KG1 (cell line): ENCODE measurements around the gene DENND1C.

Source experiments
- DNase-seq: peaks from one replicate; lab custom pipeline; 2025; lab: John Stamatoyannopoulos, UW

The DENND1C gene, protein sequence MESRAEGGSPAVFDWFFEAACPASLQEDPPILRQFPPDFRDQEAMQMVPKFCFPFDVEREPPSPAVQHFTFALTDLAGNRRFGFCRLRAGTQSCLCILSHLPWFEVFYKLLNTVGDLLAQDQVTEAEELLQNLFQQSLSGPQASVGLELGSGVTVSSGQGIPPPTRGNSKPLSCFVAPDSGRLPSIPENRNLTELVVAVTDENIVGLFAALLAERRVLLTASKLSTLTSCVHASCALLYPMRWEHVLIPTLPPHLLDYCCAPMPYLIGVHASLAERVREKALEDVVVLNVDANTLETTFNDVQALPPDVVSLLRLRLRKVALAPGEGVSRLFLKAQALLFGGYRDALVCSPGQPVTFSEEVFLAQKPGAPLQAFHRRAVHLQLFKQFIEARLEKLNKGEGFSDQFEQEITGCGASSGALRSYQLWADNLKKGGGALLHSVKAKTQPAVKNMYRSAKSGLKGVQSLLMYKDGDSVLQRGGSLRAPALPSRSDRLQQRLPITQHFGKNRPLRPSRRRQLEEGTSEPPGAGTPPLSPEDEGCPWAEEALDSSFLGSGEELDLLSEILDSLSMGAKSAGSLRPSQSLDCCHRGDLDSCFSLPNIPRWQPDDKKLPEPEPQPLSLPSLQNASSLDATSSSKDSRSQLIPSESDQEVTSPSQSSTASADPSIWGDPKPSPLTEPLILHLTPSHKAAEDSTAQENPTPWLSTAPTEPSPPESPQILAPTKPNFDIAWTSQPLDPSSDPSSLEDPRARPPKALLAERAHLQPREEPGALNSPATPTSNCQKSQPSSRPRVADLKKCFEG

DNA sequence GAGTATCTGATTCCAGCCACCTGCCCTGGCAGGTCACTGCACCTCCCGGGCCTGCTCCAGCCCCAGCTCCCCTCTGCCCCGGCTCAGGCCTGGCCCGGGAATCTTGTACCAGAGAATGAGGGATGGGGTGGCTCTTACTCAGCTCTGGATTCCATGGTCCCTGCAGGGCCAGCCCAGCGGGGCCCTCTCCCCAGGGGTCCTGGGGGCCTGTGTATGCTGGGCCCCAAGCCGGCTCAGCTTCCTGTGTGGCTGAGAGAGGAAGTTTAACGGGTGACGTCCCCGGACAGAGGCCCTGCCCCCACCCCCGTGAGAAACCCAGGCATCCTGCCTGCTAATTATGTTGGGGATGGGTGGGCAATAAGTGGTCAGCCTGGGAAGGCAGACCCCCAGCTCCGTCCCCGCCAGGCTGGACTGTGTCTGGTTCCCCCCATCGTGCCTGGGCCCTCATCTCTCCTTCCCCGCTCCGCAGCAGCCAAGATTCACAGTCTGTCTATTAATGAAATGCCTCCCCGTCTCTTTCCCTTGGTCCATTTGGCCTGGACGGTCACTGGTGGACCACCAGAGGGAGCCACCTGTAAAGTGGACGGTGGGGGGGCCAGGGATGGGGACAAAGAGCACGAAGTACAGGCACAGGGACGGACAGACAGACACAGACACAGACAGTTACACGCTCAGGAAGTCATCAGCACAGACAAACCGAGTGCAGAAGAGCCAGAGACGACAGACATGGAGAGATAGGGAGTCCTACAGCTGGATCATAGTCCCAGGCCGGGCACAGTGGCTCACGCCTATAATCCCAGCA lies at the start of gene DENND1C:
Gene DENND1C (minus strand): TSS at position 247 of the 802 bp plus-strand sequence. CDS start 92 bp downstream, at position 155.
- peak; percentile 54 for DNase-seq

DNA sequence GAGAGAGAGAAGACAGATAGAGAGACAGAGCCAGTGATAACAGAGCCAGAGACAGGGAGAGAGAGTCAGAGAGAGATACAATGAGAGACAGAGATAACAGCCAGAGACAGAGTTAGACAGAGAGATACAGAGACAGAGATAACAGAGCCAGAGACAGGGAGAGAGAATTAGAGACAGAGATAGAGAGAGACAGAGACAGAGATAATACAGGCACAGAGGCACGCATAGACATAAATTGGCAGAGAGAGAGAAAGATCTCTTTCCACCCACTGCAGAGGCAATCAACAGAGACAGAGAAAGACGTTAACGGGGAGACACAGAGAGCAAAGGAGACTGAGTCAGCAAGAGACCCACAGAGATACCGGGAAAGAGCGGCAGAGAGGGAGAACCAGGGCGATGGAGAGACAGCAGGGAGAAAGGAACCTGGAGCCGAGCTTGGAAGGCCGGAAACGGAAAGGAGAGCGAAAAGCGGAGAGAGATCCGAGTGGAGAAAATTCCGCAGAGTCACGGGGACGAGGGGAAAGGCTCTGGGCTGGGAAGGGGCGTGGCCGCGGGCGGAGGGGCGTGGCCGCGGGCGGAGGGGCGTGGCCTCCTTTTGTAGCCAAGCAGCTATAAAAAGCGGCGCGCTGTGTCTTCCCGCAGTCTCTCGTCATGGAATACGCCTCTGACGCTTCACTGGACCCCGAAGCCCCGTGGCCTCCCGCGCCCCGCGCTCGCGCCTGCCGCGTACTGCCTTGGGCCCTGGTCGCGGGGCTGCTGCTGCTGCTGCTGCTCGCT lies 49.0 kb upstream of the DENND1C start, which contains the start of gene TNFSF9:
Gene TNFSF9 (plus strand): TSS at position 641 of the 777 bp plus-strand sequence. CDS start 11 bp downstream, at position 652.
- peak; percentile 26 for DNase-seq

DNA sequence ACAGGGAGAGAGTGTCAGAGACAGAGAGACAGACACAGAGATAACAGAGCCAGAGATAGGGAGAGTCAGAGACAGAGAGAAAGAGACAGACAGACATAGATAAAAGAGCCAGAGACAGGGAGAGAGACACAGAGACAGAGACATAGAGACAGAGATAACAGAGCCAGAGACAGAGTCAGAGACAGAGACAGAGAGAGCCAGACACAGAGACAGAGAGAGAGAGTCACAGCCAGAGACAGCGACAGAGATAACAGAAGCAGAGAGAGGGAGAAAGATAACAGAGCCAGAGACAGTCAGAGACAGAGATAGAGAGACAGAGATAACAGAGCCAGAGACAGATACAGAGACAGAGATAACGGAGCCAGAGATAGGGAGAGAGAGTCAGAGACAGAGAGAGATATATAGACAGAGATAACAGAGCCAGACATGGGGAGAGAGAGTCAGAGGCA lies 48.4 kb upstream of the DENND1C start:
- DNase-seq, result no peak

DNA sequence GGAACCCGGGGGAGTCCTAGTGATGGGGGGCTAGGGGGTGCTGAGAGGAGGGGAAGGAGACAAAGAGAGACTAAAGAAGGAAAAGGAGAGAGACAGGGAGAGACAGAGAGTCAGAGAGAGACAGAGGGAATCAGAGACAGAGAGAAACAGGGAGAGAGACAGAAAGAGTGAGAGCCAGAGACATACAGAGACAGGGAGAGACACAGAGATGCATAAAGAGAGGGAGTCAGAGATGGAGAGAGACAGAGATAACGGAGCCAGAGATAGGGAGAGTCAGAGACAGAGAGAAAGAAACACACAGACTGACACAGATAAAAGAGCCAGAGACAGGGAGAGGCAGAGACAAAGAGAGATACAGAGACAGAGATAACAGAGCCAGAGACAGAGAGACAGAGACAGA lies 47.8 kb upstream of the DENND1C start:
- no peak for DNase-seq

DNA sequence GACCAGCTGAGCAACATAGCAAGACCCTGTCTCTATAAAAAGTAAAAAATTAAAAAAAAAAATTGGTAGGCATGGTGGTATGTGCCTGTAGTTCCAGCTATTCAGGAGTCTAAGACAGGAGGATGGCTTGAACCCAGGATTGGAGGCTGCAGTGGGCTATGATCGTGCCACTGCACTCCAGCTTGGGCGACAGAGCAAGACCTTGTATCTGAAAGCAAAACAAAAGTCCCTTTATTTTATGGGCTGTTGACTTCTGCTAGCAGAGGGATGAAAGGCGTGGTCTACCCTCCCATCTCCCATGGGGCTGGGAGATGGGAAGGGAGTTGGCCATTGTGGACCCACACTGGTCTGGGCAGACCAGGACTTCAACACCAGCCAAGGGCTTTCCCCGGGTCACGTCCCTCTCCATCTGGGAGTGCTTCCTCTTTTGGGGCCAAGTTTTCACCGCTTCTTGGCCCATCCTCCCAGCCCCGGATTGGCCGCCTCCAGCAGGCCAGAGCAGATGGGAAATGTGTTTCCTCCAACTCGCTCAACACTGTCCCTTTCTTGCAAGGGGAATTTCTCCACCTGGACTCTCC lies 47.0 kb upstream of the DENND1C start:
- DNase-seq, result no peak

DNA sequence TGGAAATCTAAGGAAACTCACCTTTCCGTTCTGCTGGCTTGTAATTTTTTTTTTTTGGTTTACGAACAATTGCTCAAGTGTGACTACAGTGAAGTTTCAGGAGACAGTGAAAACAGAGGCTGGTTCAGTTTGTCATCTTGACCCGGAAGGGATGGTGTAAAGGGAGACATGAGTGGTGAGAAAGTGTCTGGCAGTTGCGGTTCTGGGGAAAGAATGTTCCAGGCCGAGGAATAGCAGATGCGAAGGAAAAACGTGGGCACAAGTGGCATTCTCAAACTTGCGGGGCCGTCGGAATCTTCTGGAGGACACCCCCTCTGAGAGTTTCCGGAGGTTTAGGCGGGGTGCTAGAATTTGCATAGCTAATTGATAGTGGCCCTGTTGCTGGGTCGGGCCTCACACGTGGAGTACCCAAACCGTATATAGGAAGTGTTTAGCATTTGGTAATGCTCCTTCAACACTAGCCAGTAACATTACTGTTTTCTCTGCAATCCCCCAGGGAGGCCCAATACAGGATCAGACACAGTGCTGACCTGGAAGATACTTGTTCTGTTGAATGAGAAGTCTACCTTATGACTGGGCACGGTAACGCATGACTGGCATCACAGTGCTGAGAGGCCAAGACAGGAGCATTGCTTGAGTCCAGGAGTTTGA lies 46.4 kb upstream of the DENND1C start:
- DNase-seq, result no peak

DNA sequence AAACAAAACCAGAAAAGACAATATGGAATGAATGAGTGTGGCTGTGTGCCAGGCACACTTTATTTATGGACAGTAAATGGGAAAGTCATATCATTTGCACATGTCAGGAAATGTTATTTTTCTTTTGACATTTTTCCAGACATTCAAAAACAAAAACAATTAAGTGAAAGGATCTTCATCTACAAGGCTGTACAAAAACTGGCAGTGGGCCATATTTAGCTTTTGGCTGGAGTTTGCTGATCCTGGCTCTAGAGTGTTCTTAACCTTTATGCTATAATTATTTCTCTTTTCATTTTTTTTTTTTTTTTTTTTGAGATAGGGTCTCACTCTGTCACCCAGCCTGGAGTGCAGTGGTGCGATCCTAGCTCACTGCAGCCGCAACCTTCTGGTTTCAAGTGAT lies 42.7 kb upstream of the DENND1C start:
- DNase-seq, result no peak

DNA sequence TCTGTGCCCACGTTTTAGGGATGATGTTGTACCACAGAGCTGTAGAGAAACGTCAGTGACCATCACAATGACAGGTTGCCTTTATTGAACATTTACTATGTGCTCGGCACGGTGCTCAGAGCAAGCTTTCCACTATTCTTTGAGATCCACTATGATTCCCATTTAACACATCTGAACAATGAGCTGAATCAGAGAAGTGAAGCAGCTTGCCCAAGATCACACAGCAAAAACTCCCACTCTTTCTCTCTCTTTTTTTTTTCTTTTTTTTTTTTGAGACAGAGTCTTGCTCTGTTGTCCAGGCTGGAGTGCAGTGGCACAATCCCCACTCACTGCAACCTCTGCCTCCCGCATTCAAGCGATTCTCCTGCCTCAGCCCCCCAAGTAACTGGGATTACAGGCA lies 41.1 kb upstream of the DENND1C start:
- no peak for DNase-seq

DNA sequence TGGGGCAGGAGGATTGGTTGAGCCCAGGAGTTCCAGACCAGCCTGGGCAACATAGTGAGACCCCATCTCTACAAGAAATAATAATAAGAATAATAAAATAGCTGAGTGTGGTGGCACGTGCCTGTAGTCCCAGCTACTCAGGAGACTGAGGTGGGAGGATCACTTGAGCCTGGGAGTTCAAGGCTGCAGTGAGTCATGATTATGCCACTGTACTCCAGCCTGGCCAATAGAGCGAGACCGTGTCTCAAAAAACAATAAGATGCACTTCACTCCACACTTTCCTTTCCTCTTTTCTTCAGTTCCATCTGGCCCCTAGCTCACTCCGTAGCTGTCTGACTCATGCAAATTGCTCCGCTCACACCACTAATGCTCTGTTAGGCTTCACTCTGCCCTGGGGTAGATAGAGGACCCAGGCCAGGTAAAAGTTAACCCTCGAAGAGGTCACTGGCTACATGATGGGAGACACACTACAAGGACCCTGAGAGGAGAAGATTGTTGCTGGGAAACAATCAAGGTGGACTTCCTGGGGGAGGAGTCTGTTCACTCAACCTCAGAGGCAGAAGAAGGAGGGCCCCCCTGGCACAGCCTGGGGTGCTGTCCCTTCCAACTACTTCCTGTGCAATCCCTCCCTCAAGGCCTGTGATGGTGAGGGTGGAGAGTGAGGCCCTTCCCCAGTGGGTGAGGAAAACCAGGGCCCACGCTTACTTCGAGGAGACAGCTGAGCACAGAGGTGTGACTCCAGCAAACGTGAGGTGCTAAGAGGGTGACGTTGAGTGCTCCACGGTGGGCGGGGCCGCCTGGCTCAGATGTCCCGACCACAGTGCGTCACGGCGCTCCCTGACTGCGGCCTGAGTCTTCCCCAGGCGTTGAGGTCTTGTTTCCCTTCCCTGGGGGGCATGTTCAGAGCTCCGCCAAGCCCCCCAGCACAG lies 40.4 kb upstream of the DENND1C start:
- no peak for DNase-seq

DNA sequence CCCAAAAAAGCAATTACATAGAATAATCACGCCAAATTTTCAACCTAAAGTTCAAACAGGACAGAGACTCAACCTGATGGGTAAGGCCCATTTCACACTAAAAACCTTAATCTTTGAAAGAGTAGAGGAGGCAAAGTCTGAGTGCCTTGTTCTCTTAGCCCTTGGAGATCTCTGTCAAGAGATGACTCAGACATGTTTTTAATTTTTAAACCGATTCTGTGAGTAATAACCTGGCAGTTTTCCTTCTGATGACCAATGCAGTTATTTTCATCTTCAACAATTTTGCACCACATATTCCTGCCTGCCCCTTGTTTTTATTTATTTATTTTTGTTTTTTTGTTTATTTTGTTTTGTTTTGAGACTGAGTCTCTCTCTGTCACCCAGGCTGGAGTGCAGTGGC lies 37.7 kb upstream of the DENND1C start:
- DNase-seq, result no peak

DNA sequence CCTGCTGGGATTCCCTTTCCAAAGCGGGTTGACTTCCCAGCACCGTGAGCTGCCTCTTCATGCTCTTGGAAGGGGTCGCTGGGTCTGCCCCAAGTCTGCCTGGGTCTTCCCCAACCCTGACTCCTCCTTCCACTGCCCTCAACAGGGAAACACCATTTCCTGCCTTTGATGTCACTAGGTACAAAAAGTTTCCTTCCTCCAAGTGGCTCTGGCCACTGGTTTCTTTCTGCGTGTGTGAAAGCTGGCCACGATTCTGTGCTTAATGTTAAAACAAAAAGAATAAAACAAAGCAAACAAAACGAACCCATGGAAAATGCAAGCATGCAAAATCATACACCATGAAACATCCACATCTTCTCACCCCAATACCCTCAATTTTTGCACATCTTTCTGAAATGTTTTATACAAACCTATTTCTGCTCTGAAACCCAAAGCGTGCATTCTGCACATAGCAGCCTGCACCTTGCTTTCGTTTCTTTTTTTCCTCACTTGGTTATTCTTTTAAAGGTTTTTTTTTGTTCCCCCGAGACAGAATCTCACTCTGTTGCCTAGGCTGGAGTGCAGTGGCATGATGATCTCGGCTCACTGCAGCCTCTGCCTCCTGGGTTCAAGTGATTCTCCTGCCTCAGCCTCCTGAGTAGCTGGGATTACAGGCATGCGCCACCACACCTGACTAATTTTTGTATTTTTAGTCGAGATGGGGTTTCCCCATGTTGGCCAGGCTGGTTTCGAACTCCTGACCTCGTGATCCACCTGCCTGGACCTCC lies 36.7 kb upstream of the DENND1C start:
- no peak for DNase-seq

DNA sequence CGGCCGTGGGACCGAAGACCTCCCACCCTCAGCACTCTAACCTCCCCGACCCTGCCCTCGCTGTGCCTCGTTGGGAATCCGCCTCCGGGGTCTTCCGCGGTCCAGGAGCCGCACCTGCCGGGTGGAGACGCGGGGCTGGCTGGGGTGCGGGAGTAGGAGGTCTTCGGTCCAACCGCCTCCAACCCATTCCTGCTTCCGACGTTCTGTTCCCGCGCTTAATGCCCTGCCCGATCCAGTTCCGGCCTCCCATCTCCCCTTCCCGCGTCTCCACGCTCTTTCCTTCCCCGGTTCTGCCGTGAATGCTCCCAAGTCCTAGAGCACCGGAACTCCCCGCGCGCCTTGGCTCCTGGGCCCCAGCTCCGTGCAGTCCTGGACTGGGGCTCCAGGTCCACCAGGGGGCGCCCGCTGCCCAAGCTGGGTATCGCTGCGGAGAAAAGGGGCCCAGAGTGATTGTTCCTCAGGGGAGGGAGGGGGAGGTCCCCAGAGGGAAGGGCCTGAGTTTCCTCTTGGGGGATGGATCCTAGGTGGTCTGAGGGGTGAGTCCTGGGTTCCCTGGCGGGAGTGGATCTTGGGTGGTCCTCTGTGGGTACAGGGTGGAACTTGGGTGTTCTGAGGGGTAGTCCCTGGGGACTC lies 35.2 kb upstream of the DENND1C start:
- DNase-seq, result peak; percentile 74

DNA sequence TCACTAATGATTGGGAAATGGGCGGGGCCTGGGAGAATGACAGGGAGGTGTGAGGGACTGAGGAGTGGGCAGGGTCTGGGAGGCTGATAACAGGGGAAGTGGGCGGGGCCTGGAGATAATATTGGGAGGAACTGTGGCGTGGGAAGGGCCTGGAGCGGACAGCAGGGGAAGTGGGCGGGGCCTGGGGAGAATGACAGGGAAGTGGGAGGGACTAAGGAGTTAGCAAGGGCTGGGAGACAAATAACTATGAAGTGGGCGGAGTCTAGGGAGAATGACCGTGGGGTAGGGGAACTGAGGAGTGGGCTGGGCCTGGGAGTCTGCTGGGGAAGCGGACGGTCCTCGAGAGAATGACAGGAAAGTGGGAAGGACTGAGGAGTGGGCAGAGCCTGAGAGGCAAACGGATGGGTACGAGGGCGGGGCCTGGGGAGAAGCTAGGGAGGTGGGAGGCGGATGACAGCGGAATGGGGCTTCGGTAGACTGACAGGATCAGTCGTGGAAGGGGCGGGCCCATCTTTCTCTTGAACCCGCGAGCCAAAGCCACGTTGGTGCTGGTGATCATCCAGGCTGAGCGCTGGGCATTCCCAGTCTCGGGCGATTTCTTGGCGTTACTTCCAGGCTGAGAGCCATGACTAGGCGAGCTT lies 34.6 kb upstream of the DENND1C start:
- DNase-seq, result peak; percentile 32

DNA sequence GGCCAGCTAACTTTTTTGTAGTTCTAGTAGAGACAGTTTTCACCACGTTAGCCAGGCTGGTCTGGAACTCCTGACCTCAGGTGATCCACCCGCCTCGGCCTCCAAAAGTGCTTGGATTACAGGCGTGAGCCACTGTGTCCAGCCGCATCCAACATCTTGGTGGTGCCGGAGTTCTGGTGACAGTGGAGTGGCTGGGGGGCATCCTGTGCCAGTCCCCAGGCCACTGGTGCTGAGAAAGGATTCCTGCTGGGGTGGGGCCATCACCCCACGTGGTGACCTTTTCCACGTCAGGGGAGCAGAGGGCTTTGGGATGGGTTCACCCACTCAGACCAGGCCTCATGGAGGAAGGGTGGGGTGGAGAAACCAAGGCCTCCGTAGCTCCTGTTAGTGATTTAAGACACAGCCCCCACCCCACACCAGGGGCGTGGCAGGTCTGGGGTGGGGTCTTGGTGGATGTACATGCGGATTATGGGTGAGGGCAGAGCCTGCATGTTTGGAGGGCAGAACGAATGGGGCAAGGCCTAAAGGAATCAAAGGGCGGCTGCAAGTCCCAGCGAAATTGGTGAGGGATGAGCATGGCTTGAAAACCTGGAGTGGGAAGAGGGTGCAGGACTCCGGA lies 33.4 kb upstream of the DENND1C start:
- DNase-seq, result no peak

DNA sequence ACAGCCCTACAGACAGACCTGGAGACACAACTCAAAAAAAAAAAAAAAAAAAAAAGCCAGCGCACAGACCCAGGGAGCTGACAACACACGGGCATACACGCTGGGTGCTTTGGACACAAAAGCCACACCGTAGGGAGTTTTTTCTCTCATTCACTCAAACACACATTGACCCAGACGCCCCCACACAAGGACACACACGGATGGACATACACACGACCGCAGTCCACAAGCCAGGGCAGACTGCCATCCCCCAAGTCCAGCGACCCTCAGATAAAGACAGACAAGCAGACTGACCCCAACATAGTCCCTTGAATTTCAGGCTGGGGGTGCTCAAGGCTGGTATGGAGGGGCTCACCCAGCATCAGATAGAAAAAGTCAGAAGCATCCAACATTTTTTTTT lies 32.5 kb upstream of the DENND1C start:
- no peak for DNase-seq

DNA sequence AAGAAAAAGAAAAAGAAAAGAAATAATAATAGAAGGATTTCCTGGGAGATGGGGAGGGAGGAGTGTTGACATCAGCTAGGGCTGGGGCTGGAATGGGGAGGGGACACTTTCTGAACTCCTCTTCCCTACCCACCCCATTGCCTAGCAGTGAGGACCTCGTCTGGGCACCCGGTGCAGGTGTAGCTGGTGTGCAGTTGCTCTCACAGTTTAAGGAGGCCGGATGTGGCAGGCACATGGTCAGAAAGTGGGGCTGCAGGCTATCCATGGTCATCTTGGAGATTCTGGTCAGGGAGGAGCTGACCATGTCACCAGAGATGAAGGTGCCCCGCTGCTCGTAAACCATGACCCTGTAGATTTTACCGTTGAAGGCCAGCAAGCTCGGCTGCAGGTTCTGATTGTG lies 29.0 kb upstream of the DENND1C start:
- no peak for DNase-seq
